Mesodermal cell (in vitro differentiated cells): ENCODE data around the gene DNAJC3.
"Not testable (repeated sequence)": the region's sequence is repeated elsewhere in the genome, so short reads cannot be mapped to it uniquely, and the experiment has no call there.

Source experiments
- H3K27ac ChIP-seq: 2 replicates; pipeline ENCODE4 v1.7.0; 2013; ENCODE audit warnings: mild to moderate bottlenecking, low read depth, low read length, moderate library complexity; ENCODE audit not compliant: severe bottlenecking
- H3K36me3 ChIP-seq: 2 replicates; pipeline ENCODE4 v1.7.1; 2013; ENCODE audit warnings: mild to moderate bottlenecking, low read length, moderate library complexity; ENCODE audit not compliant: control insufficient read depth, insufficient read depth
- H3K4me1 ChIP-seq: one replicate; pipeline ENCODE4 v1.7.1; 2013; ENCODE audit warnings: mild to moderate bottlenecking, low read length; ENCODE audit not compliant: insufficient read depth, control insufficient read depth, poor library complexity, severe bottlenecking
- H3K4me3 ChIP-seq: 2 replicates; pipeline ENCODE4 v1.7.0; 2013; ENCODE audit warnings: low read length, control low read depth, mild to moderate bottlenecking; ENCODE audit not compliant: insufficient read depth, poor library complexity, severe bottlenecking; ENCODE audit errors: extremely low read depth
- H3K9me3 ChIP-seq: 2 replicates; pipeline ENCODE4 v1.7.1; 2013; ENCODE audit warnings: mild to moderate bottlenecking, low read length, moderate library complexity; ENCODE audit not compliant: control insufficient read depth
- WGBS, 2 experiments: methylation state at CpG; one replicate each; pipeline ENCODE4 v1.1.5; 2013; ENCODE audit warnings: missing lambda C conversion rate in 2 of 2; ENCODE audit not compliant: insufficient coverage in 2 of 2; 5-methylcytosine and 5-hydroxymethylcytosine counted together

Gene DNAJC3

DNA sequence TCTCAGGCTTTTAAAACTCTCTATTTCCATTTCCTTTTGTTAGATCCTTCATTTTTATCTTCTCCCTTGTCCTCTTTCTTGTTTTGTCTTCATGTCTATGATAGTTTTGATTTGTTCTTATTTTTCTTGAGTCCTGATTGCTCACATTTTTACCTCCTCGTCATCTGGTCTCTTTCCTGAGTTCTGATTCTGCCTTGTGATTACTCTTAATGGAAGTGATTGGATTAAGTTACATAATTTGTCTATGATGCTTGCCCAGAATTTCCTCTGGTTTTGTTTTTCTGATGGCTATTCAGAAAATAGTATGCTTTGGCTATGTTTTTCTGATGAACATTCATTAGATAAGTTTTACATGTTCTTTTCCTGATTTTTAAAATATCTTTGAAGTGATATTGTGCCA is 102.6 kb downstream of the DNAJC3 start:
- WGBS, 2 experiments: no CpG with 5 or more reads among the region's 1 CpG
- H3K27ac ChIP-seq: no peak overlapping the region
- no peak overlapping the region for H3K4me3 ChIP-seq
- no peaks in the 10 kb centered on the region for H3K9me3 ChIP-seq
- H3K4me1 ChIP-seq: peaks cover 8% of the 10 kb centered on the region
- peaks cover 16% of the 10 kb centered on the region for H3K36me3 ChIP-seq

GRCh38 chr13:95781016-95781415 is 104.1 kb downstream of the DNAJC3 start:
- H3K9me3 ChIP-seq: no peaks in the 10 kb centered on the region
- H3K27ac ChIP-seq: no peak overlapping the region
- peaks cover 14% of the 10 kb centered on the region for H3K4me1 ChIP-seq
- no peak overlapping the region for H3K4me3 ChIP-seq
- peaks cover 16% of the 10 kb centered on the region for H3K36me3 ChIP-seq
- 93 to 100% methylated on average over 3 of the region's 6 CpGs for WGBS, 2 experiments

DNA sequence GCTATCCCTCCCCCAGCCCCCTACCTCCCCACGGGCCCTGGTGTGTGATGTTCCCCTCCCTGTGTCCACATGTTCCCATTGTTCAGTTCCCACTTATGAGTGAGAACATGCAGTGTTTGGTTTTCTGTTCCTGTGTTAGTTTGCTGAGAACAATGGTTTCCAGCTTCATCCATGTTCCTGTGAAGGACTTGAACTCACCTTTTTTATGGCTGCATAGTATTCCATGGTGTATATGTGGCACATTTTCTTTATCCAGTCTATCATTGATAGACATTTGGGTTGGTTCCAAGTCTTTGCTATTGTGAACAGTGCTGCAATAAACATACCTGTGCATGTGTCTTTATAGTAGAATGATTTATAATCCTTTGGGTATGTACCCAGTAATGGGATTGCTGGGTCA is 105.0 kb downstream of the DNAJC3 start:
- no CpG with 5 or more reads among the region's 1 CpG for WGBS, 2 experiments
- not testable (repeated sequence) for H3K9me3 ChIP-seq, H3K27ac ChIP-seq, H3K4me3 ChIP-seq
- Histone ChIP-seq H3K4me1 (peaks cover 14% of the 10 kb centered on the region), H3K36me3 (peaks cover 17% of the 10 kb centered on the region)

DNA sequence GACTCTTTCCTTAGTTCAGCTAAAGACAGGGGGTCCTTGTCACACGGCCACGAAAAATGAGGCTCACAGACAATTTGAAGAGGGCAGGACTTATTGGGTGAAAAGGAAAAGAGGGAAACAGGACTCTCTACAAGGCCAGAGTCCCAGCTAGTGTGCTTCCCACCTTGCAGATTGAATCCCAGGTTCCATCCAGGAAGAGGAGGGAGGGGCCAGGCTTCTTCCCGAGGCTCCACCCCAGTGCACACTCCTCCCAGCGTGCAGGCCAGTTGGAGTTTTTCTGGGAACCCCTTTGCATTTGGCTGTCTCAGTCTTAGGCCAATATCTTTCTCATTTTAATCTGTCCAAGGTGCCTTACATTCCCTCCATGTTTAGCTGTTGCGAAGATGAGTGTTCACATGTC is 106.8 kb downstream of the DNAJC3 start:
- peak overlapping the region; percentile 94 for H3K27ac ChIP-seq
- peaks cover 14% of the 10 kb centered on the region for H3K4me1 ChIP-seq
- no peak overlapping the region for H3K4me3 ChIP-seq
- no peaks in the 10 kb centered on the region for H3K9me3 ChIP-seq
- WGBS, 2 experiments: 75 to 94% methylated on average over 3 of the region's 5 CpGs
- peaks cover 28% of the 10 kb centered on the region for H3K36me3 ChIP-seq

DNA sequence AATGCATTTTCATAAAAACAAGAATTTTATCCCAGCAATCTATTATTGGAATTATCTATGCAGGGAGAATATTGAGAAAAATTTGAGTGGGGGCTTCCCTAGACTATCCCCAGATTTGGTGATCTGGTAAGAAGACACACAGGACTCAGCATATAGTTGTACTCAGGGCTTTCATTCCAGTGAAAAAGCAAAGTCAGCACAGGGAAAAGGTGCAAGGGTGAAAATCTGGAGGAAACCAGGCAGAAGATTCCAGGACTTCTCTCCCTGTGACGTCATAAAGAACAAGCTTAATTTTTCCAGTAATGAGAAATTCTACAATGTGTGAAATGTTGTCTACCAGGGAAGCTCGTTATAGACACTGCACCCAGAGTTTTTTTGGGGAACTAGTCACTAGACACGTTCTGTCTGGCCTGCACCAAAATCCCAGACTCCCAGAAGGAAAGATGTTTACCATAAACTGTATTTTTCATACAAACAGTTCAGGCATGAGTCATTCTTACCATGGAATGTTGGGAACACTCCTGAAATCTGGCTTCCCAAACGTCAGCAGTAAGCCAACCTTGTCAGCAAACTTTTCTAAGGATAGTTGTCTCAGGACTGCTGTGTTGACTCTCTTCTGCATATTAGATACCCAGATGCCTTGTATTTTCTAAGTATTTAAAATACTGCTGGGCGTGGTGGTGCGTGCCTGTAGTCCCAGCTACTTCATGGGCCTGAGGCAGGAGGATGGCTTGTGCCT is 107.4 kb downstream of the DNAJC3 start:
- Histone ChIP-seq H3K4me1 (peaks cover 14% of the 10 kb centered on the region), H3K4me3 (no peak overlapping the region), H3K27ac (peak overlapping the region; percentile 94), H3K36me3 (peaks cover 34% of the 10 kb centered on the region), H3K9me3 (no peaks in the 10 kb centered on the region)
- 80 to 89% methylated on average over 3 to 4 of the region's 6 CpGs for WGBS, 2 experiments

DNA sequence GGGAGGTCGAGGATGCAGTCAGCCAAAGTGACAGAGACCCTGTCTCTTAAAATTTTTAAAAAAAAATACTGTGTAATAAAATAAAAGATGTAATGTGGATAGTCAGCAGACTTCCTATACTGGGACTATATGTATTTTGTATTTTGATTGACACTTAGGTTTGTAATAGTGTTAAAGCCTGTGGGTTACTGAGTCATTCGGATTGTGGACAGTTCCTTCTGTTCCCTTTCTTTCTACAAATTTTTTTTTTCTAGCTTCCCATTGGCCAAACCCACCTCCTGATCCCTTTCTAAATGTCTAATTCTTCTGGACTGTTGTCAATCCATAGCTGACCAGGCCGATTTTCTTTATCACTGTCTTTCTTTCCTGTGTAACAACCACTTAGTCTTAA is 108.0 kb downstream of the DNAJC3 start:
- WGBS, 2 experiments: no CpG with 5 or more reads among the region's 3 CpGs
- H3K4me3 ChIP-seq: no peak overlapping the region
- H3K9me3 ChIP-seq: no peaks in the 10 kb centered on the region
- H3K27ac ChIP-seq: peak overlapping the region; percentile 94
- H3K36me3 ChIP-seq: peaks cover 39% of the 10 kb centered on the region
- H3K4me1 ChIP-seq: peaks cover 14% of the 10 kb centered on the region

DNA sequence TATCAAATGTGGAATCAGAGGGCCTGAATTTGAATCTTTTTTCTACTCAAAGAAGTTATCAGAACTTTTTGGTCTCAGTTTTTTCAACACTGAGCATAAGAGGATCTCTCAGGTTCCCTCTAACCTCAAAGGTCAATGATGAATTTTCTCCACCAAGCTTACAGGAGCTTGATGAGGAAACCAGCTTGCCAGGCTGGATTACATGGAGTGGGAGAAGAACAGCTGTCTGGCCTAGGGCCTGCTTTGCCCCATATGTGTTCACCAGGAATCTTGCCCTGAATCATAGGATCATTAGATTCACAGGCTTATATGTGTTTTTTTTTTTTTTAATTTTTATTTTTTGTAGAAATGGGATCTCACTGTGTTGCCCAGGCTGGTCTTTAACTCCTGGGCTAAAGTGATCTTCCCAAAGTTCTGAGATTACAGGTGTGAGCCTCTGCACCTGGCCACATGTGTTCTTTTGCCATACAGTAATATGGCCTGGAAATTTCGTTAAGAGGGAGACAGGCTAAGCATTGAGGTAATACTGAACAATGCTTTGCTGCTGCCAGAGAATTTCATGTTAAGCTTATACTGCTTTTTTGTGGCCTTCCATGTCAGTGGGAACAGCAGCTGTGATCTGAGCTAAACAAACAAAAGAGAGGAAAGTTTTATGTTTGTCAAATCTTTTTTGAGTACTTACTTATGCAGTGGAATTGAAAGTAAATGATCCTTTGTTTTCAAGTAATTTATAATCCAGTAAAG is 110.6 kb downstream of the DNAJC3 start:
- 86 to 91% methylated on average over 1 of the region's 1 CpG for WGBS, 2 experiments
- Histone ChIP-seq H3K36me3 (peaks cover 53% of the 10 kb centered on the region), H3K27ac (no peak overlapping the region), H3K4me1 (peaks cover 14% of the 10 kb centered on the region), H3K9me3 (no peaks in the 10 kb centered on the region), H3K4me3 (no peak overlapping the region)

DNA sequence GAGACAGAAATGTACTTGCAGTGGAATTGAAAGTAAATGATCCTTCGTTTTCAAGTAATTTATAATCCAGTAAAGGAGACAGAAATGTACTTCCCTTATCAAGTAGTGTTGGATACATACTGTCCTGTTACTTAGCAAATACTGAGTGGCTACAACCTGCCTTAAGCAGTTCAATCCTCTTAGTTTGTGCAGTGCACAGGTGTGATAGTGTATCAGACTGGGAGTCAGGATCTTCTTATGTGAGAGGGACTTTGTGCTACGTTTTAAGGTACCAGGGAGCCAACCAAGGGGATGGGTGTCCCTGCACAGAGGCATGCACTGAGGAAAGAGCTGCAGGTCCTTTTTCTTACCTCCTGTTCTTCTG is 111.1 kb downstream of the DNAJC3 start:
- H3K4me3 ChIP-seq: no peak overlapping the region
- H3K9me3 ChIP-seq: no peaks in the 10 kb centered on the region
- H3K36me3 ChIP-seq: peaks cover 56% of the 10 kb centered on the region
- 86% methylated on average over 1 of the region's 2 CpGs; no CpG with 5 or more reads in 1 of the 2 experiments for WGBS, 2 experiments
- peaks cover 14% of the 10 kb centered on the region for H3K4me1 ChIP-seq
- H3K27ac ChIP-seq: no peak overlapping the region

- not testable (repeated sequence) for H3K4me1 ChIP-seq, H3K4me3 ChIP-seq, H3K9me3 ChIP-seq, H3K27ac ChIP-seq
- H3K36me3 ChIP-seq: peaks cover 67% of the 10 kb centered on the region
Measured at GRCh38 chr13:95789315-95789714, 112.4 kb downstream of the DNAJC3 start.

DNA sequence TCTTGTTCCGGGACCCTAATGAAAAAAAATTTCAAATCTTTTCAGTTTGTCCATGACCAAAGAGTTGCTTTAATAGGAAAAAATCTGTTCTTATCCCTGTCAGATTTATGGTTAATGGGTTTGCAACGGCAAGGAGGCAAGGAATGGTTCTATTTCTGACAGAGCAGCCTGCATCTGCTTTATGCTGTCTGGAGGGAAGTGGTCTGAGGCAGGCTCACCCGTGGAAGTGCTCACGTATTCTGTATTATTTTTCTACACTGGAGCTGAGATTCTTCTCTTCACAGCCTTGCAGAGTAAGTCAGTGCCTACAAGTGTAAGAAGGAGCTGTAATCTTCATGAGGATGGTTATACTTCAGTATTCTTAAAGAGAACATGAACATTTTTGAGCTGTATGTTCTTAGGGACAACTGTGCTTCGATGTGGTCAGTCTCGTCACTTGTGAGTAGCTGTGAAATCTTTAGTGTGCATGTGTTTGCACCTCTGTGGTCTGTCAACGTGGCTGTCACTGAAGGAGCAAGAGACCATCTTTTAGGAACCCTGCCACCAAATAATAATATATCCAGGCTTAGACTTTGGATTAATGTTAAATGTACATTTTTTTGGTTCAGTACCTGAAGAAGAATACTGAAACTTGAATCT is 114.3 kb downstream of the DNAJC3 start:
- Histone ChIP-seq H3K27ac (no peak overlapping the region), H3K4me1 (no peaks in the 10 kb centered on the region), H3K36me3 (peaks cover 75% of the 10 kb centered on the region), H3K4me3 (no peak overlapping the region), H3K9me3 (no peaks in the 10 kb centered on the region)
- 94 to 100% methylated on average over 3 to 6 of the region's 7 CpGs for WGBS, 2 experiments
